HUES64 (cell line): Measurements from ENCODE around the gene KCNK4.

Experiments used
- H3K27ac ChIP-seq: 2 replicates; pipeline ENCODE4 v1.7.0; 2013; ENCODE audit warnings: low read depth, low read length, inconsistent platforms
- H3K27me3 ChIP-seq: 2 replicates; pipeline ENCODE4 v1.6.1; 2013; ENCODE audit warnings: mild to moderate bottlenecking, low read length; ENCODE audit not compliant: insufficient read depth
- H3K36me3 ChIP-seq: 2 replicates; pipeline ENCODE4 v1.6.1; 2013; ENCODE audit warnings: mild to moderate bottlenecking, low read length; ENCODE audit not compliant: insufficient read depth
- H3K4me1 ChIP-seq: 2 replicates; pipeline ENCODE4 v1.6.1; 2013; ENCODE audit warnings: mild to moderate bottlenecking, low read length, moderate library complexity; ENCODE audit not compliant: insufficient read depth
- H3K4me3 ChIP-seq: 2 replicates; pipeline ENCODE4 v1.5.1; 2013; ENCODE audit warnings: mild to moderate bottlenecking, low read length, moderate library complexity
- H3K9ac ChIP-seq: 2 replicates; pipeline ENCODE4 v1.6.1; 2013; ENCODE audit warnings: mild to moderate bottlenecking, low read depth, low read length
- H3K9me3 ChIP-seq: 2 replicates; pipeline ENCODE4 v1.6.1; 2013; ENCODE audit warnings: low read depth, low read length; ENCODE audit not compliant: insufficient read depth
- WGBS: fragments of 150-250, 120-280 bp; methylation state at CpG from one replicate; pipeline ENCODE4 v1.1.7; 2013; ENCODE audit warnings: missing lambda C conversion rate; 5-methylcytosine and 5-hydroxymethylcytosine counted together

Gene KCNK4

DNA sequence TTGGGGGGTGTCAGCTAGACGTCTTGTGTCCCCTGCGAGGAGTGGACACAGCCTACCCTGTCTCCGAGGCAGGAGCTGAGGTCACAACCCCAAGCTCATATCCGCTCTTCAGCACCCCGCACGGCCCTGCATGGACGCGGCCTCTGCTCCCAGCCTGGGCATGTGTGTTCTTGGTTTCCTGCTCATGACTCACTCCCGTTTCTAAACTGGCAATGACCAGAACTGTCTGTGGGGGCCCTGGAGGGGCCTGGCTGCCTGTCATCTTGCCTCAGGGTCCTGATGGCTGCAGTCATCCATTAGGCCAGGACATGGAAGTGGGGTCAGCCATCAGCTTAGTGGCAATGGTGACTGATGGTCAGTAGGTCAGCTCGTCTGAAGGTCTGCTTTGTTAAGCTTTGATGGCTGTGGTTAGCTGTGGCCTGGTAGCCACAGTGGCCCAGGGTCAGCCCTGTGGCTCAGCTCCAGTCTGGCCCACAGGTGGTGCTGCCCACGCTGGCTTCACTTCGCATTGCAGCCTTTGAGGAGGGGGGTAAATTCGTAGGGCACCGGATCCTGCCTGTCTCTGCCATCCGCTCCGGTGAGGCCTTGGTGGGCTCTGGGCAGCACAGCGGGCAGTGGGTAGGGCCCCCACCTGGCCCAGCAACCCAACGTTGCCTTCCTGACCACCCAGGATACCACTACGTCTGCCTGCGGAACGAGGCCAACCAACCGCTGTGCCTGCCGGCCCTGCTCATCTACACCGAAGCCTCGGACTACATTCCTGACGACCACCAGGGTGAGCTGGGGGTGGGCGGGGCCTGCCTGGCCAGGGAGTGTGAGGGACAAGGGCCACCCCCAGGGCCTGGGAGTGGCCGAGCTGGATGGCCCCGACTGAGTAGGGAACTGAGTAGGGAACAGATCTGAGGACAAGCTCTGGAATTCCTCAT is 27.8 kb upstream of the KCNK4 start:
- Histone ChIP-seq H3K9me3 (no peaks in the 10 kb centered on the region), H3K4me3 (no peak overlapping the region), H3K27me3 (no peaks in the 10 kb centered on the region), H3K9ac (no peak overlapping the region; the same call in 1 of the 2 replicates), H3K27ac (peak overlapping the region; percentile 55), H3K36me3 (peaks cover 79% of the 10 kb centered on the region), H3K4me1 (peaks cover 4% of the 10 kb centered on the region; the same call in 1 of the 2 replicates)
- 86% methylated on average over 29 of the region's 29 CpGs for WGBS

DNA sequence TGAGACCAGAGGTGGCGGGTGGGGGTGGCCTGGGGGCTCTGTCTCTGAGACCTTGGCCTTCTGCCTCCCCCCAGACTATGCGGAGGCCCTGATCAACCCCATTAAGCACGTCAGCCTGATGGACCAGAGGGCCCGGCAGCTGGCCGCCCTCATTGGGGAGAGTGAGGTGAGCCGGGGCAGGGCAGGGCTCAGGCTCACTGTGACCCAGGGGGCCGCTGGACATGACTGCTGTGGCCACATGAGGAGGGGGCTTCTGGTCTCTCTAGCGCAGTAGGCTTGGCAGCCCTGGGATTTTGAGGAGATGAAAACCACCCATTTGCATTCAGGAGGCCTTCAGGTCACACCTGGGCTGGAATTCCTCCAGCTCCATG is 27.2 kb upstream of the KCNK4 start:
- Histone ChIP-seq H3K9me3 (no peaks in the 10 kb centered on the region), H3K27me3 (no peaks in the 10 kb centered on the region), H3K4me3 (no peak overlapping the region), H3K27ac (0 out of 2 replicates have a peak overlapping the region, but pooled peaks have one; percentile 8), H3K4me1 (peaks cover 9% of the 10 kb centered on the region; the same call in 1 of the 2 replicates), H3K36me3 (peaks cover 72% of the 10 kb centered on the region), H3K9ac (no peak overlapping the region)
- 92% methylated on average over 8 of the region's 8 CpGs for WGBS

DNA sequence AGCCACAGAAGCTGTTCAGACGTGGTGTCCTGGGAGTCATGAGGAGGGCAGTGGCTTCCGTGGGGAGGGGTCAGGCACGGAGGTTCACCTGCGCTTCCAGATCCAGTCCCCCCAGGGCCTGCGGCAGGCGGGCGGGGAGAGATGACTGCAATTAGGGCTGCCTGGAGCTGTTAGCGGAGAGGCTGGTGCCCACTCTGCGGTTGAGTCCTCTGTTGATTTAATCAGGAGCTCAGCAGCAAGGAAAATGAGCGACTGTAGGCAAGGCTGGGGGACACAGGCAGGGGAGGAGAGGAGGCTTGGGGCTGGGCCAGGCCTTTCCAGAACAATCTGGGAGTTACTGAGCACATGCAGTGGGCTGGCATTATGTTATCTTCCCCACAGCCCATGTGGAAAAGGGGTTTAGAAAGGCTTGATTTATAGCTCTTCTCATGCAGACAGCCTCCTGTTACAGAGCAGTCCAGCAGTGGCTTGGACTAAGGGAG is 26.7 kb upstream of the KCNK4 start:
- Histone ChIP-seq H3K9ac (no peak overlapping the region), H3K27me3 (no peaks in the 10 kb centered on the region), H3K36me3 (peaks cover 67% of the 10 kb centered on the region), H3K4me3 (no peak overlapping the region), H3K9me3 (no peaks in the 10 kb centered on the region), H3K4me1 (peaks cover 9% of the 10 kb centered on the region; the same call in 1 of the 2 replicates), H3K27ac (no peak overlapping the region)
- WGBS = 92% methylated on average over 10 of the region's 10 CpGs

DNA sequence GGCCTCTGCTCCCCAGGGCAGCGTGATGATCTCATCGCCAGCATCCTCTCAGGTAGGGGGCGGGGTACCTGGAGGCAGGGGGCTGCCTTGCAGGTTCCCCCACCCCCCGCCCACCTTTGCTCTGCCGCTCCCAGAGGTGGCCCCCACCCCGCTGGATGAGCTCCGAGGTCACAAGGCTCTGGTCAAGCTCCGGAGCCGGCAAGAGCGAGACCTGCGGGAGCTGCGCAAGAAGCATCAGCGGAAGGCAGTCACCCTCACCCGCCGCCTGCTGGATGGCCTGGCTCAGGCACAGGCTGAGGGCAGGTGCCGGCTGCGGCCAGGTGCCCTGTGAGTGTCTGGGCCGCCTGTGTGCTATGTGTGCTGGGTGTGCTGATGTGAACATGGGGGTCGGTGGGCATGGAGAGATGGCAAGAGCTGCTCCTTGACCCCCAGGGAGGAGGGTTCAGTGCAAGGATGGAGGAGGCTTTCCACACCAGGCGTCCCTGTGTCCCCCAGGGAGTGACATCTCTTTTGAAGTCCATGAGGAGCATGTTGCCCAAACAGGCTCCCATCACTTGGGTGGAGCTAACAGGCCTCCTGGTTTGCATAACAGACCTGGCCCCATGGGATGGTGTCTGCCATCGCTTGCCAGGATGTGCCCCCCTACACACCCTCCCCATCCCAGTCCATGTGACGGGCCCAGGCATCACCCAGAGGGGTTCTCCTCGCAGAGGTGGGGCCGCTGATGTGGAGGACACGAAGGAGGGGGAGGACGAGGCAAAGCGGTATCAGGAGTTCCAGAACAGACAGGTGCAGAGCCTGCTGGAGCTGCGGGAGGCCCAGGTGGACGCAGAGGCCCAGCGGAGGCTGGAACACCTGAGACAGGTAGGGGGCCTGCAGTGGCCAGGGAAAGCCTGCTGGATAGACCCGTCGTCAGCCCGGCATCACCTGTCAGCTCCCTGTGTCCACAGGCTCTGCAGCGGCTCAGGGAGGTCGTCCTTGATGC is 25.6 kb upstream of the KCNK4 start:
- WGBS = 94% methylated on average over 35 of the region's 35 CpGs
- no peak overlapping the region for H3K27ac ChIP-seq
- peaks cover 57% of the 10 kb centered on the region for H3K36me3 ChIP-seq
- H3K27me3 ChIP-seq = no peaks in the 10 kb centered on the region
- H3K4me1 ChIP-seq = peaks cover 9% of the 10 kb centered on the region; the same call in 1 of the 2 replicates
- H3K9me3 ChIP-seq = no peaks in the 10 kb centered on the region
- H3K4me3 ChIP-seq = no peak overlapping the region
- H3K9ac ChIP-seq = no peak overlapping the region

DNA sequence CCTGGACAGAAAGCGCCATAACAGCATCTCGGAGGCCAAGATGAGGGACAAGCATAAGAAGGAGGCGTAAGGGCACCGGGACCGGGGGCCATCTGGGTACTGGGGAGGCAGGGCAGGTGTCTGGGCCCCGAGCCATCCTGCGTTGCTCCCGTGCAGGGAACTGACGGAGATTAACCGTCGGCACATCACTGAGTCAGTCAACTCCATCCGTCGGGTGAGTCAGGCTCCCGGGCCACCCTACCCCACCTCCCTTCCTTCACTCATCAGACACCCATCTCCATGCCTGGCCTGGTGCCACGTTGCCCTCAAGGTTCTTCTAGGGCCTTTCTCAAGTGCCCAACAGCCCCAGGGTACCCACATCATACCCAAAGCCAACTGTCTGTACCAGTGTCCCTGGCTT is 24.8 kb upstream of the KCNK4 start:
- peaks cover 9% of the 10 kb centered on the region; the same call in 1 of the 2 replicates for H3K4me1 ChIP-seq
- no peak overlapping the region for H3K27ac ChIP-seq
- WGBS = 96% methylated on average over 15 of the region's 15 CpGs
- peaks cover 51% of the 10 kb centered on the region for H3K36me3 ChIP-seq
- no peak overlapping the region for H3K9ac ChIP-seq
- H3K4me3 ChIP-seq = no peak overlapping the region
- H3K9me3 ChIP-seq = no peaks in the 10 kb centered on the region
- H3K27me3 ChIP-seq = no peaks in the 10 kb centered on the region

DNA sequence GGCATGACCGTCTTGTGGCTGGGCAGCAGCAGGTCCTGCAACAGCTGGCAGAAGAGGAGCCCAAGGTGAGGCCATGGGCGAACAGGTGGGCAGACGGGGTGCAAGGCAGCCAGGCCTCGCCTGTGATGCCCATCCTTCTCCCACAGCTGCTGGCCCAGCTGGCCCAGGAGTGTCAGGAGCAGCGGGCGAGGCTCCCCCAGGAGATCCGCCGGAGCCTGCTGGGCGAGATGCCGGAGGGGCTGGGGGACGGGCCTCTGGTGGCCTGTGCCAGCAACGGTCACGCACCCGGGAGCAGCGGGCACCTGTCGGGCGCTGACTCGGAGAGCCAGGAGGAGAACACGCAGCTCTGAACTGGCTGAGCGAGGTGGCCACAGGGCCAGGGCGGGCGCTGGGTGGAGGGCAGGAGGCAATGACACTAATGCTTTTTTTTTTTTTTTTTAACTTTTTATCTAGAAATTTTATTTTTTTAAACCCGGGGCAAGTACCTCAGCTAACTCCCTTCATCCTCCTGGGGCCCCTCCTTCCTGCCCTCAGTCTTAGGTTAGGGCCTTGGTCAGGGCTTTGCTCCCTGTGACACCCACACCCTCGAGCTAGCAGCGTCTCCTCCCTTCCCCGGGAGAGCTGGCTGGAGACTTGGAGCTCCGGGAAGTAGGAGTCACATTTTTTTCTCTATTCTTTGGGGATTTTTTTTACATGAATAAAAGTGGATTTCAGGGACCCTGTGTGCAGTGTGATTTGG is 23.7 kb upstream of the KCNK4 start:
- peaks cover 12% of the 10 kb centered on the region; the same call in 1 of the 2 replicates for H3K4me1 ChIP-seq
- H3K27ac ChIP-seq = no peak overlapping the region; the same call in 1 of the 2 replicates
- H3K36me3 ChIP-seq = peaks cover 41% of the 10 kb centered on the region
- no peaks in the 10 kb centered on the region for H3K27me3 ChIP-seq
- no peak overlapping the region for H3K9ac ChIP-seq
- H3K9me3 ChIP-seq = no peaks in the 10 kb centered on the region
- 92% methylated on average over 27 of the region's 27 CpGs for WGBS
- no peak overlapping the region for H3K4me3 ChIP-seq

DNA sequence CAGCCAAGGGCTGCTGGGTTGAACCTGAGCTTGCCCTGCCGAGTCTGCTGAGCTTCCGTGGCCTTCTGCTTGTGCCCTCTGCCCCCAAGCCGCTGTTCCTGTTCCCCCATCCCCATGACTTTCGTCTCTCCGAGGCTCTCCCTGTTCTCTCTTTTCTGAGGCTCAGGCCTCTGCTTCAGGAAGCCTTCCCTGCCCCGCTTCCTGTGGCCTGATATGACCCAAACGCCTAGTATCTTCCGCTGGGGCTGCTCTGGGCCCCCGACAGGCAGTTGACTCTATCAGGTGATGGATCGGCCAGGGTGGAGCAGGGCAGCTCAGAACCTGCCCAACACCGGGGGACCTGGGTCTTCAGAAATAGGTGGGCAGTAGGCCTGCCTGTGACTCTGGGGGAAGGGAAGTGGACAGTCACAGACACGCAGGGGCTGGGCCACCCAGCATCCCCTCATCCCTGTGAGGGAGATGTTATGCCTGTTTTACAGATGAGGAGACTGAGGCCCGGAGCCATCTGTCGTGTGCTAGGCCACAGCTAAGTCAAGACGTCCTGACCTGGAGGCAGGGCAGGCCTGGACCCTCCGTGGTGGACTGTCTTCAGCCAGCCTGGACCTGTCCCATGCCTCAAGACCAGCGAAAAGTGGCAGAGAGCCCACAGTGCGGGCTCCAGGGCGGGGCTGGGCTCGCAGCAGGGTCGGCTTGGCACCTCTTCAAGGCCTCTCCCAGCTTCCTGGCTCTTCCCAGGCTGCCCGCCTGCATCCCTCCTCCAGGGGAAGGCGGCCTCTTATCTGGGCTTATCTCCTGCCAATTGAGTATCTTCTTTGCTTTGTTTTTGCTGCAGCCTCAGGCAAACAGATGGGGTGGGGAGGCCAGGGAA is 22.8 kb upstream of the KCNK4 start:
- peaks cover 33% of the 10 kb centered on the region for H3K36me3 ChIP-seq
- H3K4me3 ChIP-seq = peak overlapping the region; percentile 86
- peaks cover 10% of the 10 kb centered on the region; the same call in 1 of the 2 replicates for H3K4me1 ChIP-seq
- 84% methylated on average over 23 of the region's 23 CpGs for WGBS
- no peaks in the 10 kb centered on the region for H3K27me3 ChIP-seq
- peak overlapping the region; percentile 85 for H3K9ac ChIP-seq
- no peaks in the 10 kb centered on the region for H3K9me3 ChIP-seq
- peak overlapping the region; percentile 95; the same call in 1 of the 2 replicates for H3K27ac ChIP-seq

DNA sequence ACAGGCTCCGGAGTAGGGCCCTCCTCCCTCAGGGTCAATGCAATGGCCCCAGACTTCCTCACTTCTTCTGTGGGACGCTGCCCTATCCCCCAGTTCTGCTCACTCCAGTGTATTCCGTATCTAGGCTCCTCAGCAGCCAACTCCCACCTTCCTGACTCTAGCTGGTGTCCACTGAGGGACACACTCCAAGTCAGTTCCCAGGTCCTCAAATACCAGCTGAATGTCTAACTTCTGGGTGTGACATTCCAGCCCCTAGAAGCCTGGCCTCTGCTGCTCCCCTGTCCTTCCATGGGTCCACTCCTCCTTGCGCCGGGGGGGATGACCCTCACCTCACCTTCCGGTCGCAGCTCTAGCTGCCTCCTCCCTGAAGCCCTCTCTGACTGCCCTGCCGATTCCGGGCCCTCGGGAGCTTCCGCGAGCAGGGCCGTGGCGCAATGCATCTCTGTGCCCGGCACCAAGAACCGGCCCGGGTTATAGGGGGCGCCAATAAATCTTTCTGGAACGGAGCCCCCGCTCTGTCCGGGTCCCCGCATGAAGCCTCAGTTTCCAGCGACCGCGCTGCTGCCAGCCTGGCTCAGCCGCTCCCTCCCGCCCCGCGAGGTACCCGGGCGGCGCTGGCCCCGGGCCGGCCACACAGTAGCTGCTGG is 22.1 kb upstream of the KCNK4 start:
- no peaks in the 10 kb centered on the region for H3K27me3 ChIP-seq
- H3K4me3 ChIP-seq = peak overlapping the region; percentile 86
- WGBS = 3% methylated on average over 34 of the region's 34 CpGs
- peaks cover 26% of the 10 kb centered on the region for H3K36me3 ChIP-seq
- H3K9ac ChIP-seq = peak overlapping the region; percentile 85
- peaks cover 7% of the 10 kb centered on the region; the same call in 1 of the 2 replicates for H3K4me1 ChIP-seq
- H3K9me3 ChIP-seq = no peaks in the 10 kb centered on the region
- peak overlapping the region; percentile 95 for H3K27ac ChIP-seq

DNA sequence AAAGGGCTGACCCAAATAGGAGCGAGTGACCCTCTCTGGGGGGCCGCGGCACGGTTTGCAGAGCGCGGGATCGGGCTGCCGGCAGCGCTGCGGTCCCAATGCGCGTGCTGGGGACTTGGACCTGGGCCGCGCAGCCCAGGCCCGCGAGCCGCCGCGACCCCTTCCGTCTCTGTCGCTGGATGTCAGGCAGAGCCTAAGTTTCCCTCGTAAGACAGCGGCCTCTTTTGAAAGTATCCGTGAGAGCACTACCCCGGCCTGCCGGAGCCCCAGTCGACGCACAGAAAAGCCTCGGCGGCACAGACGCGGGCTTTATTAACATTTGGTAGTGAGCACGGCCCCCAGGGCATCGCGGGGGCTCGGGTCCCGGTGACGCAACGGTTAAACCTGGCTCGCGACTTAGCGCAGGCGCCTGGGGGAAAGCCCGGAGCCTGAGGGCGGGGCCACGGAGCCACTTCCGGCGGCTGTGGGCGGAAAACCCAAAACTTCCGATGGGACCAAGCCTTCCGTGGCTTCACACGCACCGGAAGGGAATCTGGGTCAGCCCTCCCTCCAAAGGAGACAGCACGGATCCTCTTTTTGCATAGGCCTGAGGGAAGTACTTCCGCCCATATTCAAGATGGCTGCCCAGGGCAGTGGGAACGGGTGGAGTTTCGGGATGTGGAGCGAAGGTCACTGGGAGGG is 21.4 kb upstream of the KCNK4 start:
- H3K9ac ChIP-seq = peak overlapping the region; percentile 89
- WGBS = under 1% methylated on average over 58 of the region's 58 CpGs

More for the DNA sequence above, 21.4 kb upstream of the KCNK4 start:
- H3K4me1 ChIP-seq = peaks cover 7% of the 10 kb centered on the region; the same call in 1 of the 2 replicates
- peak overlapping the region; percentile 95 for H3K27ac ChIP-seq
- no peaks in the 10 kb centered on the region for H3K9me3 ChIP-seq
- no peaks in the 10 kb centered on the region for H3K27me3 ChIP-seq
- peaks cover 19% of the 10 kb centered on the region for H3K36me3 ChIP-seq
- peak overlapping the region; percentile 86 for H3K4me3 ChIP-seq
